Dedifferentiated amniotic fluid mesenchymal stem cell (primary cell): ENCODE data around the gene ZBTB24.

Experiments used
- DNase-seq: peaks from one replicate; pipeline ENCODE4 v3.0.0-alpha.2; 2016; ENCODE audit errors: extremely low spot score

Gene ZBTB24

GRCh38 chr6:109498936-109499335 lies 15.9 kb upstream of the ZBTB24 start:
- DNase-seq, result no peak

GRCh38 chr6:109498052-109498451 lies 15.0 kb upstream of the ZBTB24 start:
- DNase-seq, result no peak

DNA sequence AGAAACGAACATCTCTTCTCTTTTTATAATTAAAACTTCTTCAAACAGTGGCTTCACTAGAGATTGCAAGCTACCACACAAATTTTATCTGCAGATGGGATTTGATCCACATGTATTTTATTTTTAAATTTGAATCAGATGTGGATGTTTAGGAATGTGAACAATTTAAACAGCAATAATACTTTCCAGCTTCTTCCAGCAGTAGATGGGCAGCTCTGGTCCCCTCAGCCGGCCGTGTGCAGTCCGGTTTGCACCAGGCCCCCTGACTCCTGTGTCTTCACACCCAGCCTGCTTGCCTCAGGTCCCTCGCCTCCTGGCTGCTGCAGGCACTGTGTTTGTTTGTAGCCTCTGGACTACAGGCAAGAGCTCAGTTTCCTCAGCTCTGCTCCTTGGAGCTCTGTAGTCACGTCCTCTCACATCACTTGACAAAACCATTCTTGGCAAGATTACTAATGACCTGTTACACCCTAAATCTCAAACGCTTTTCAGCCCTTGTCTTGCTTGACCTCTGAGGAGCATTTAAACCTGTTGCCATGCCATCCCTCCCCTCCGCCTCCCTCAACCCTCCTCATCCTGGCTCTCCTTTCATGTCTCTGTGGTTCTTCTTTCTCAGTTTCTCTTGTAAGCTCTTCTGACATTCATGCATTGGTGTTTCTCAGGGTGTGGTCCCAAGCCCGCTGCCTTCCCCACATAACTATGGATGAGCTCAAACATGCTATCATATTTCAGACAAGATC lies 13.2 kb upstream of the ZBTB24 start:
- no peak for DNase-seq

DNA sequence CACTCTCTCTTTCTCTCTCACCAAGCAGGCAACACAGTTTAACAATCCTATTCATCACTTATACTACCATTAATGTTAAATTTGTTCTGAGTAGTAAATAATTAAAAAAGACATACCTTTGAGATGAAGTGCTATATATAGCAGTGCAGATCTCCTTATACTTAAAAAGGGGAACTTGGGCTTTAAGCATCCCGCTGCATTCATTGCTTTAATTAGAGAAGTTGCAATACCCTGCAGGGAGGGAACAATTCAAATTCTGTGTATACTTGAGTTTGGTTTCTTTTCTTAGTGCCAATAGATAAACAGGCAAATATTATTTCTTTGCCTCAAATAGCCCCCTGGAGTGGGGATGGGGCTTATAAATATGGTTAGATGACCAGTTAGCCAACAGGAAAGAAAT lies 10.8 kb upstream of the ZBTB24 start:
- no peak for DNase-seq

DNA sequence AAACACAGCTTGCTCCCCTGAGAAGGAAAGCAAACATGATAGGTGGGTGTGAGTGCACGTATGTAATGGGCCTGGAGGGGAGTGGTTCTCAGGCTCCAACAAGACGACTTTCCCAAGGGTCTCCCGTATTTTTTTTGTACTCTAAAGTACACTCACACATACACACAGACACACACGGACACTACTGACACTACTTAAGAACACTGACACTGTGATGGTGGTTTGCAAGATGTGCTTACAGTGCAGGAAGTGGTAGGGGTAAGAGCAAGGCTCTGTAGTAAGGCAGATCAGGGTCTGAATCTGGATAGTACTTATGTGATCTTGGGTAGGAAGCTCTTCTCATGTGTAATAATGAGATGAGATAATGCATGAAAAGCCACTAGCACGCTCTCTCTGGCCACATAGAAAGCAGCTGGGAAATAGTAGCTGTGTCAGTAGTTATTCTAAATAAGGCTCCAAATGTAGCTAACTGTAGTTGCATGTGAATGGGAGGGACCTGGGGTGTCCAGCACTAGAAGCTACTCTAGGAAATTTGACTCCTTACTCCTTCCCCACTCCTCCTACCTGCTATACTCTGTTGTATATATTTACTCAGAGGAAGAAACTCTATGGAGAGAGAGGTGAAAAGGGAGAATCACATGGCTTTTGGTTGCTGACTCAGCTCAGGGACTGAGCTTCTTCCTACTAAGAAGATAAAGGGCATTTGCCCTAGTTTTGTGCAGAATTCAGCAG lies 8.4 kb upstream of the ZBTB24 start:
- no peak for DNase-seq

DNA sequence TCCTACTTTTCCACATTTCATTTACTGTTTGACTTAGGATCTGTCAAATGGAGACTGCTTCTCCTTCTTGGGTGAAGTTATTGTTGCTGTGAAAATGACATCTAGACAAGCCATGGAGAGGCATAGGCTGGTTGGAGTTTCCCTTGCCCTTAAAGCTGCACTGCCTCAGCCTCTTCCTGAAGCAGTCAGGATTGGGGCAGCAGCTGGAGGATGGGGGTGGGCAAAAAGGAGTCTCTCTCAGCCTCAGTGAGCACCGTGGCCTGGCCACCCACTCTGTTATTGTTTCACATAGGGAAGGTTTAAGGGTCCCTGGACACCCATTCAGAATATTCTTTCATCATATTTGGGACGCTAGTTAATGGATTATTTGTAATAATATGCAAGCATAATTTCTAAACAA lies 7.7 kb upstream of the ZBTB24 start:
- DNase-seq, result no peak

GRCh38 chr6:109488001-109488400 lies 5.0 kb upstream of the ZBTB24 start:
- no peak for DNase-seq

DNA sequence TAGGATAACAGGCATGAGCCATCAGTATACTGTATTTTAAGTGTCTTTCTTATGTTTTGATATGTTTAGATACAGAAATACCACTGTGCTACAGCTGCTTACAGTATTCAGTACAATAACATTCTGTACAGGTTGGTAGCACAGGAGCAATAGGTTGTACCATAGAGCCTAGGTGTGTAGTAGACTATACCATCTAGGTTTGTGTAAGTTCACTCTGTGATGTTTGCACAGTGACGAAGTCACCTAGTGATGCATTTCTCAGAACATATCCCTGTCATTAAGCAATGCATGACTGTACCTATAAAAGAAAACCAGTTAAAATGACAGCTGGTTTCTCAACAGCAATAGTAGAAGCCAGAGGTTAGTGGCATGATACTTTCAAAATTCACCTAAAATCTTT lies 3.0 kb upstream of the ZBTB24 start:
- no peak for DNase-seq

GRCh38 chr6:109485266-109485935 lies 2.4 kb upstream of the ZBTB24 start:
- no peak for DNase-seq

GRCh38 chr6:109484122-109484521 lies 1.1 kb upstream of the ZBTB24 start:
- DNase-seq, result no peak

- no peak for DNase-seq
These were observed 677 bp upstream of the ZBTB24 start for GRCh38 chr6:109483735-109484057.

DNA sequence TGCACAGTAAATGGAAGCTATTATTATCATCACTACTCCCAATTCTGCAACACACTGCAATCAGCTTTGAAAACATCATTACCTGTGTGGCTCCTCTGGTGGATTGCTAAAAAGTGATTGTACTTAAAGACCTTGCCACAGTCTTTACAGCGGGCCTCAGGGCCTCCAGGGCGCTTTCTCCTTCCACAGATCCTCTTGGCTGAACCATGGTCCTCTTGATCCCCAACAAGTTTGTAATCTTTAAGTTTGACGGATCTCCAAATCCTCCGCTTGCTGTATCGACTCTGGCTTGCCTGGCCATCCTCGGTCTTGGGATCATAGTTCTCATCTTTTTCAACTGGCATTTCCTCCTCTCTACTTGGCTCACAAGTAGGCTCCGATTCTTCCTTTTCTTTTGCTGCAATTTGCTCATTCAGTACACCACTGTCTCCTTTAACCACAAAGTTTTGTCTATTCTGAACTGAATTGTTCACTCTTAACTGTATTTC lies 2.0 kb downstream of the ZBTB24 start:
- DNase-seq, result no peak

DNA sequence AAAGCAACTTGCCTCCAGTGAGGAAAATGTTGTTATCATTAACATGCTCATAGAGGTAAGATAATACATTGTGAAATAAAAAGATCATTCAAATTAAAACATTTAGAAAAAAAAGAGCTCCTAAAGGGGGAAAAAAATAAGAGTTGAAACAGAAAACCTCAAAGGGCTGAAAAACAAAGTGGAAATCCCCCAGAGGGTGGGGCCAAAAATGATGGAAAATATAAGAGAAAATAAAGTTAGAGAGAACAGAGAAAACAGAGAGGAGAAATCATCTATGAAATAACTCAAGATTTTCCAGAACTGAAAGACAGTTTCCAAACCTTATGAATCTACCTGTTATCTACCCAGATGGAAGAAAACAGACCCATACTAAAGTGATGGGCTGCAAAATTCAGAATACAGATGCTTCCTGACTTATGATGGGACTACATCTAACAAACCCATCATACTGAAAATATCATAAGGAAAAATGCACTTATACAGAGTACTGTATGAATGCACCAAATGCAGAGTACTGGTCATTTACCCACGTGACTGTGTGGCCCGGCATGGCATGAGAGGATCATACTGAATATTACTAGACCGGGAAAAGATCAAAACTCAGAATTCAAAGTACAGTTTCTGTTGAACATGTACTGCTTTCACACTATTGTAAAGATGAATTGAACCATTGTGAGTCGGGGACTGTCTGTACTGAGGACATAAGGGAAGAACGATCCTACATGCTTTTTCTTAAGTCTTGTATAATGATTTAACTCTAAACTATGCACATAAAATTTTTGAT lies 4.0 kb downstream of the ZBTB24 start:
- no peak for DNase-seq

DNA sequence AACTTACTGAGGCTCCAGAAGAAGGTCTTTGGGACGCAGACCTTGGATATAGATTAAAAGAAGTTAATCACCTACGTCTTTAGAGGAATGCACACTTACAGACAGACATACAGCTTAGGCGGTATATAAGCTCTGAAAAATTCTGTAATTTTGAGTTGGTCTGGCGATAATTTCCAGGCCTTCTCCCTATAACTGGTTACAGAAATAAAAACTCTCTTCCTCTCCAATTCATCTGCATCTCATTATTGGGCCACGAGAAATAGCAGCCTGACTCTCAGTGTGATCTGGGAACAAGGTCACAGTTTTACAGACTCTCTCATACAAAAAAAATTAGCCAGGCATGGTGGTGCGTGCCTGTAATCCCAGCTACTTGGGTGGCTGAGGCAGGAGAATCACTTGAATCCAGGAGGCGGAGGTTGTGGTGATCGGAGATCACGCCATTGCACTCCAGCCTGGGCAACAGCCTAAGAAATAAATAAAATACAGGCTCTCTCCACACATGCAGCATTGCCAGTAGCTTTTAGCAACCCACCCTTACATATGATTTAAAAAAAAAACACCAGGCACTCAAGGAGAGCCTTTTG lies 4.7 kb downstream of the ZBTB24 start:
- no peak for DNase-seq

GRCh38 chr6:109477725-109478124 lies 5.3 kb downstream of the ZBTB24 start:
- no peak for DNase-seq

DNA sequence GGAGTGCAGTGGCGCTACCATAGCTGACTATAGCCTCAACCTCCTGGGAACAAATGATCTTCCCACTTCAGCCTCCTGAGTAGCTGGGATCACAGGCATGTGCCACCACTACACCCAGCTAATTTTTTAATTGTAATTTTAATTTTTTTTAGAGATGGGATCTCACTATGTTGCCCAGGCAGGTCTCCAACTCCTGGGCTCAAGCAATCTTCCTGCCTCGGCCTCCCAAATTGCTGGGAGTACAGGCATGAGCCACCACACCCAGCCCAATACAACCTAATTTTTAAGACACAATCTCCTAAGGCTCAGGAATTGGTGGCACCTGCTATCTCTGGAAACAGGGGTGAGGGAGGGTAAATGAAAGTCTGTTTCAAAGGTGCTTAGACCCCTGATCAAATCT lies 5.8 kb downstream of the ZBTB24 start:
- no peak for DNase-seq

DNA sequence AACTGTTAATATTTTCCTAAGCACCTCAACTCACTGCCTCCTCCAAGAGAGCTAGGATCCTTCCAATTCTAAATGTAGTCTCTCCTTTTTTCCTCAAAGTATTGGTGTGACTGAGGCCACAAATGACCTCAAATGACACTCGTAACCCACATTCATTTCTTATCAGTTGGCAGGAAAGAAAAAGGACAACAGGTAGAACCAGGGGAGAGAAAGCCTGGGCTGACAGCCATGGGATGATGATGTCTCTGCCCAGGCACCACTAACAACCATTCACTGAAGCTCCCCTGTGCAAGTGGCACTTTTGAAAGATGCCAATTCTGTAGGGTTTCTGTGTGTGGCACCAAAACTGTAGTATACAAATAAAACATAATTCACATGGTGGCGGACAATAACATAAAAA lies 7.4 kb downstream of the ZBTB24 start:
- DNase-seq, result no peak

DNA sequence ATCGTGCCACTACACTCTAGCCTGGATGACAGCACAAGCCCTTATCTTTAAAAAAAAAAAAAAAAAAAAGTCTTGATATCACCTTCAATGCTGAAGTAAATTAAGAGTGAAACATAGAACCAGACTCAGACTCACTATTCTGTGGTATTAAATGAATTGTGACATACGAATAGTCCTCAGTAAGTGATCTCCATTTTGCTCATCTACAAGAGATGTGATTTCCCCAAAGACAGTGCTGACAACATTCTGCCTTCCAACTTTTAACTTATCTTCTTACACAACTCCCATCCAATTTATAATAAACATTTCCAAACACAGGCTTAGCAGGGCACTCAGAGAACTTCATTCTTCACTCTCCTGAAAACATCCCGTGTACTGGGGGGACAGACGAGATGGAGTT lies 8.0 kb downstream of the ZBTB24 start:
- DNase-seq, result no peak

- DNase-seq, result no peak
These were observed 9.9 kb downstream of the ZBTB24 start for GRCh38 chr6:109473120-109473519.

DNA sequence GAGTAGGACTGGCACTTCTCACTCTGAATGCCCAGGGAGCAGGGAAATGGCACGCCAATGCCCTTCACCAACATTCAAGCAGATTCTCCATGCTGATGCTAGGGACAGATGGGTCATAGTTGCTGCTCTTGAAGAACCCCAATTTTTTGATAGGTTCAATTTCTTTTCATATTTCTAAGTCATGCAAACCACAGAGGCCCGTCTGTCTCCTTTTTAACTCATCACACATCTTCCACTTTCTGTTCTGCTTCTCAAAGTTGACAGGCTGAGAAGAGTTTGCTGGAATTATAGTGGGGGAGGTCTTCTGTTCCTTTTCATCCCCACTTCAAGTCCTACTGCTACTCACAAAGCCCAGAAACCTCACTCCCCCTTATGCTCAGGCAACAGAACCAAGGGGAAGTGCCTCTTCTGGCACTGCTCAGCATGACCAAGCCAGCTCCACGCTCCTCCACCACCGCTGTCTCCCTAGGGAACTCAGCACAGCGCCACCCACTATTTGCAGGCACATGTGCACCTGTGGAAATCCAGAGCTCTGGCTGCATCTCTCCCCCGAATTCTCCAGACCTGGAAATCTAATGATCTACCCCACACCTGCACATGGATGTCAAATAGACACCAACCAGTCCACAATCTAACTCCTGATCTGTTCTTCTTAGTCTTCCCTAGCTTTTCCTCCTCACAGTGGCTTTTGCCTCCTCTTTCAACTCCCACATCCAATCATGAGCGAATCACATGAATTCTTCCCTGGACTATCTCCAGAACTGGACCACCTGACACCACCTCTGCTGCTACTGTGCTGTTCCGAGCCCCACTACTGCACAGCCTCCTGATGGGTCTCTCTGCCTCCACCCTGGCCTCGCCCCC lies 10.7 kb downstream of the ZBTB24 start:
- DNase-seq, result no peak
